HG03342 (cell line): Measurements from ENCODE around the gene RBFOX1.

ENCODE experiments used
- ATAC-seq: cut with Tn5 transposase; IDR thresholded peaks from one replicate; pipeline ENCODE4 v1.9.1; 2021; ENCODE audit warnings: mild to moderate bottlenecking, moderate library complexity; ENCODE audit not compliant: unreplicated experiment

Gene RBFOX1

DNA sequence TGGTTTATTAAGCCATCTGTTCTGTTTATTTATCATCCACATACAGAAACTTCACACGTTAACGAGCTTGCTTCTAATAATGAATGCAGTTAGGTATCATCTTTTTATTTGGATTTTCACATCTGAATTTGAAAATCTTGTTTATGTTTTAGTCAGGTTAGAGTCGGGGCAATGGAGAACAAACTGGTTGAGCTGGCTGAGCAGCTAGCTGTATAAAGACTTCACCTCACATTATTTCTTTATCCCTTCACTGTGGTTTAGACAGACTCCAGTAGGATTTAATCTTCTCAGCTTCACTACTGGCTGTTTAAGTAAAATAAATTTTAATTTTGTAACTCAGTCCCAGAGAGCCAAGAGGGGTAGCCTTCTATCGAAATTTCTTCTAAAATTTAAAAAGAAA is 415.9 kb downstream of the RBFOX1 start:
- no peak for ATAC-seq

DNA sequence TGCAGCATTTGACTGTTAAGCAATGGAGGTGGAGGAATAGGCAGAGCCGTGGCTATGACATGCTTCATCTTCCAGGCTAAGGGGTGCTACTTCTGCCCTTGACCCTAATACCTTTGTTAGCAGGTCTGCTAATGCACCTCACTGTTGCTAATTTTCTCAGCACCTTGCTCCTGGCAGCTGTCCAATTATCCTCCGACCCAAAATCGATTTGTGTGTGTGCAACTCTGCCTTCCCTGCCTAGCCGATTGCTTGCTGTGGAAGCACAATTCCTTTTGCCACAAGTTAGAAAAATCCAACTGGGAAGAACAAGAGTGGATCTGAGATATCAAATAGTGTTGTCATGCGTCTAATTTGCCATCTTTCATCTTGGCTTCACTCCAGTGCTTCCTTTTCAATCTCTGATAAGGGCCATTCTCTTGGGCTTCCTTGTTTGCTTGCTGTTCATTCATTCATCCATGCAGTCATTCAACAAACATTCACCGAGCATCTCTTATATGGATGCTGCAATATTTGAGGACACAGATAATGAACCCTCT is 422.8 kb downstream of the RBFOX1 start:
- ATAC-seq = no peak
